HT1080 (cell line): ENCODE measurements around the gene MTERF4. TPM values are rescaled to one million over a fixed set of nuclear protein-coding genes. Genes with fewer than 3 reads are reported as not detected.

Experiments
- DNase-seq: peaks from one replicate; pipeline ENCODE4 v3.0.0-alpha.2; 2015; ENCODE audit warnings: low read depth
- total RNA-seq: library from RNA; depleted of rRNA; stranded (reverse); fragments of >200 nt; shearing (Covaris generic); gene quantifications from 2 replicates; pipeline ENCODE4 v1.2.3, GENCODE V29; 2014

MTERF4 gene
- total RNA-seq, 1 experiment from 2014 or later, result 43.0 TPM

DNA sequence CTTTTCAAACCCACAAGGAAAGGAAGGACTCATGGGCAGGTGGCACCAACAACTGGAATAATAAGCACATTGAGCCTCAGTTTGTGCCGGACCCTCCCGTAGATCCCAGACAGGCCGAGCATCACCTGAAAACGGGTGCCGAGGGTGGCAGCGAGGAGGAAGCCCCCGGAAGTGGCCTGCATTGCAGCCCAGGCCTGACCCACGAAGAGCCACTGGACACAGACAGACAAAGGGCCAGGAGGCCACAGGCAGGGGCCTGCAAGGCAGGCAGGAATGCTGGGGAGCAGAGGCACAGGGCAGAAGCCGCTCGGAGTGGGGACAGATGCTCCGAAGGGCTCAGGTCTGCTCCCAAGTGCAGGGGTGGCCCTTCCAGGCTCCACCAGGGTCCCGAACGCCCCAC is 31.7 kb downstream of the MTERF4 start:
- no peak for DNase-seq

DNA sequence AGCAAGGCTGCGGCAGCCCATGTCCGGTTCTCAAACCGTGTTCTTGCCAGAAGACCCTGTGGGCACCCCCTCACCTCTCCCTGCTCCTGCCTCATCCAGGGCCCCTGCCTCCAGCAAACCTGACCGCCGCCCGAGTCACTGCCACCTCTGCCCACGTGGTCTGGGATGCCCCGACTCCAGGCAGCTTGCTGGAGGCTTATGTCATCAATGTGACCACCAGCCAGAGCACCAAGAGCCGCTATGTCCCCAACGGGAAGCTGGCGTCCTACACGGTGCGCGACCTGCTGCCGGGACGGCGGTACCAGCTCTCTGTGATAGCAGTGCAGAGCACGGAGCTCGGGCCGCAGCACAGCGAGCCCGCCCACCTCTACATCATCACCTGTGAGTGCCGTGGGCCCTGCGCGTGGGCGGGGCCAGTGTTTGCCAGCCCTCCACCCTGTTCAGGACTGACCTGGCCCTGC is 32.2 kb downstream of the MTERF4 start:
- DNase-seq, result no peak

DNA sequence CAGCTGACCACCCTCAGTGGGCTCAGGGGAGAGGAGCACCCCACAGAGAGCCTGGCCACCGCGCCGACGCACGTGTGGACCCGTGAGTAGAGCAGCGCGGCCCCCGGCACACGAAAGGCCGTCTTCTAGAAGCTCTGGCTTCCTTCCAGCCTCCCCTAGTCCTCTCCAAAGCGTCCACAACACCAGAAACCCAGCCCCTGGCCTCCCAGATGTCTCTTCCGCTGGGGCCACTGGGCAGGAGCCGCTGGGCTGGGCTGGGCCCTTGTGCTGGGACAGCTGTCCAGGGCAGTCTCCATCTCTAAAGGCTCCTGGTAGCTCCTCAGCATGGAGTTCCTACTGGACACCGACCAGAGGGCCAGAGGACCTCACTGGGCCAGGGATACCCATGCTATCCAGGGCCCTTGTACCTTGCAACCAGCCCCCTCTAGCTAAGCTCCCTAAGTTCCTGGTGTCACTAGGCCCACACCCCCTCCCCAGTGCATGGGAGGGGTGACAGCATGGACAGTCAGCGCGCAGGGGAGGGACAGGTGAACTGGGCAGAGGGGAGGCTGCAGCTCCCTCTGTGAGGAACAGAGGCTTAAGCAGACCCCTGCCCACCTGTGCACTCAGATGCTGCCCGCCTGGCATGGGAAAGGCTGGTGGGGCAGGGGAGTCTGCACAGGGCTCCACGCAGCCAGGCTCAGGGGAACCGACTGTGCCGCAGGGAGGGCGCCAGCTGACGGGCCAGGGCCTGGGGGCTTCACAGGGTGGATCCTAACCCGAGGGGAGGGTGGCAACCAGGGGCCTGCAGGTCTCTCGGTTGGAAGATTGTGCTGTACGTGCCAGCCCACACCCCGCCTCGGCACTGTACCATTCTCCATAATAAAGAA is 32.9 kb downstream of the MTERF4 start:
- DNase-seq, result no peak

DNA sequence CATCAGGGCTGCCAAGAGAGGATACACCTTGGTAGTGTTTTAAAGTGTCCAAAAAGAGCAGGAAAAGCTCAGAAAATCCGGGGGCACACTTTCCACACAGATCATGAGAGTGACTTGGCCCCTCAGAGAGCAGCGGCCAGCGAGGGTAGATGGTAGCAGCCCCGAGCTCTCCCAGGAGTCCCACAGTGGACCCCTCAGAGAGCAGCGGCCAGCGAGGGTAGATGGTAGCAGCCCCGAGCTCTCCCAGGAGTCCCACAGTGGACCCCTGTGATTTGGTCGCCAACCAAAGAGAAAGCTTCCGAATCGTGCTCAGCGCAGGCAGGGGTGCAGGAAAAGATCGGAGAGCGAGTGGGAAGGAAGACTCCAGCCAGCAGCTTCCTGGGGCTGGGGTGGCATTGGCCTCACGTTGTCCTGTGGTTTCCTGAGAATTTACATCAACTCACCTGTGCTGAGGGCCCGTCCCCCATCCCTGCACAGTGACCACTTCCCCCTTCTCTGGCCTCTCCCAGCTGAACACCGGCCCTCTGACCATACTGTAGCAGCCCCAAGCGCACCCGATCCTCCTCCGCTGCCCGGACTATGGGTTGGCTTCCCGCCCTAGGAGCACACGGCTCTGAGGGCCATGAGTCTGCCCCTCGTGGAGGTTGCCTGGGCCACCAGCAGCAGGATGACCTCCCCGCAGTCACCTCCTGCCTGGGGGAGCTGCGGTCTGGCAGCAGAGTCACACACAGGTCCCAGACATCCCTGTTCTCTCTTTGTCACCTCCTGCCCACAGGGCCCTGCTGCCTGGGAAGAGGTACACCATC is 33.7 kb downstream of the MTERF4 start:
- no peak for DNase-seq

DNA sequence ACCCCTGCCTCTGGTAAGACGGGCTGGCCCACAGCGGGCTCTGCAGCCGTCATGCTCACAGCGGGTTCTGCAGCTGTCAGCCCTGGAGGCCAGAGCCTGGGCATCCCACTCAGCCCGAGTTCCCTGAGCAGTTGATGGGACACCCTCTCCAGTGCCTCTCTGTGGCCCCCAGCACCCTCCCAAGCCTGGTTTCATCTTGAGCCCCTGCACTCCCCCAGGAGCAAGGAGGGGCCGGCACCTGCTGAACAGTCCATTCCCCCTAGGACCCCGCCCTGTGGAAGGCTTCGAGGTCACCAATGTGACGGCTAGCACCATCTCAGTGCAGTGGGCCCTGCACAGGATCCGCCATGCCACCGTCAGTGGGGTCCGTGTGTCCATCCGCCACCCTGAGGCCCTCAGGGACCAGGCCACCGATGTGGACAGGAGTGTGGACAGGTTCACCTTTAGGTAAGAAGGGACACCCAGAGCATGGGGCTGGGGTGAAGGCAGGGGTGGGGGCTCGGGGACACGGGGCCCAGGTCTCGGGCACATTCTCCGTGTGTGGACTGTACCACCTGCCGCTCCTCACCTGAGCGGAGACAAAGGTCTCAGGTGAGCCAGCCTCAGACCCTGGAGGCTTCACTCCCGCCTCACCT is 34.5 kb downstream of the MTERF4 start:
- DNase-seq, result no peak

DNA sequence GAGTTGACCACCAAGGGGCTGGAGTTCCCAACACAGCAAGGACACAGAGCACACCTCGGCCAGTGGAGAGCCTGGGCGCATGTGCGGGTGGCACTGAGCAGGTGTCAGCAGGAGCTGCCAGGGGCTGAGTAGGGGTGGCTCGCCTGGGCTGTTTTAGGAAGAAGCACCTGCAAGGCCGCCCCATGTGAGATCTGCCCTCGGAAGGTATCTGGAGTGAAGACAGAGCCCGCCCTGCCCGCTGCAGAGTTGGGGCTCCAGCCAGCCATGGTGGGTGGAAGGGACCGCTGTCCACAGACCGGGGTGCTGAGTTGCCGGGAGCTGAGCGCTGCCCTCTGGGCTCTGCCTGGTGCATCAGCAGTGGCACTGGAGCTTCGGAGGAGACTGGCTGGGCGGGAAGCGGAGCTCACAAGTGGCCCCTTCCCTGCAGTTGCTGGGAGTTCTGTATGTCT is 35.2 kb downstream of the MTERF4 start:
- peak; percentile 32 for DNase-seq

DNA sequence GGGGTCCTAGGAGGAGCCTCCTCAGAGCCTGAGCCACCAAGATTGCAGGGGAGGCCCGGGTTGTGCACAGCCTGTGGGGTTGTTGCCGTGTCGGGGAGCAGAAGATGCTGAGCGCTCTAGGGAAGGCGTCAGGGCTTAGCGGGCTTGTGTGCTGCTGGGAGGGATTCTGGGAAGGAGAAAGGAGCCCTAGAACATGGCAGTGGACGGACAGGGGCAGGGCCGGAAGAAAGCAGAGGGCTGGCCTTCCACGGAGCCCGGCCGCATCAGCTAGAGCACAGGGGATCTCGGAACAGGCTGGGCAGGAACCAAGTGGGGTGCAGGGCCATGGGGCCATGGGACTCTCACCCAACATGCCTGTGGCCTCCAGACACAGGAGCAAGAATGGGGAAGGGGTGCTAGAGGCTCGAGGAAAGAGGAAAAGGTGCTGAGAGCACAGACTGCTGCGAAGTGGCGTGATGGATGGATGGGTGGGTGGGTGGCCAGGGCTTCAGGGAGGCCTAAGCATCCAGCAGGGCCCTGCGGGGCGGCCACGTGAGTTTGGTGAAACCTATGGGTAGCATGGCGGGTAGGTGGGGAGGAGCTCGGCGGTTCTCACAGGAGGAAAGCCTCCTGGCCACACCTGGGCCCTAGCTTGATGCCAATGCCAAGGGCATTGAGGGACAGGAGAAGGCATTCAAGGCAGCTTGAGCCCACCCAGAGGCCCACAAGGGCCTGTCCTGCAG is 35.8 kb downstream of the MTERF4 start:
- no peak for DNase-seq

DNA sequence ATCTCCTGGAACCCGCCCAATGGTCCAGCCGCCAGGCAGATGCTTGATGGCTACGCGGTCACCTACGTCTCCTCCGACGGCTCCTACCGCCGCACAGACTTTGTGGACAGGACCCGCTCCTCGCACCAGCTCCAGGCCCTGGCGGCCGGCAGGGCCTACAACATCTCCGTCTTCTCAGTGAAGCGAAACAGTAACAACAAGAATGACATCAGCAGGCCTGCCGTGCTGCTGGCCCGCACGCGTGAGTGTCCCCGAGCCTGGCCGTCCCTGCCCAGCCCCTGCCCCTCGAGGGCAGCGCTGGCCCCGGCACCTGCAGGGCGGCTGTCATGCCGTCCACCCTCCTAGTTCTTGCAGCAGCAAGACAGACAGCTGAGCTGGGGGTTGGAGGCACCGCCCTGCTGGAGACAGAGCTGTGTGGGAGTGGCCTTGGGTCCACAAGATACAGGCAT is 36.7 kb downstream of the MTERF4 start:
- no peak for DNase-seq

DNA sequence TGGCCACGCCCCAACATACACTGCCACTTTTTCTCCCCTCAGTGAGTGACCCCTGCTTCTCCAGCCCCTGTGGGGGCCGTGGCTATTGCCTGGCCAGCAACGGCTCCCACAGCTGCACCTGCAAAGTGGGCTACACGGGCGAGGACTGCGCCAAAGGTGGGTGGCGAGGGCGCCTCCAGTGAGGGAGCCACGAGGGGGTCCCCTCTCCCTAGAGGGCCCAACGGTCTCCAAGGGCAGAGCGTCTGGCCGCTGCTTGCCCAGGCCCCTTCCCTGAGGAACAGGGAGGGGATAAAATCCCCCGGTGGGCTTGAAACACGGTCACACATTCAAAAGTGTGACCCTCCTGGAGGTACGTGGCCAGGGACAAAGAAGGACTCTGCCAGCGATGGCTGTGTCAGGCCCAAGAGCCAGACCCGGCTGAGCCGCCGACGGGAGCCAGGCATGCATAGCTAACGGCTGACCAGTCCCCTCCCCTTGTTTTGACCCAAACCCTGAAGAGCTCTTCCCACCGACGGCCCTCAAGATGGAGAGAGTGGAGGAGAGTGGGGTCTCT is 37.2 kb downstream of the MTERF4 start:
- DNase-seq, result no peak

DNA sequence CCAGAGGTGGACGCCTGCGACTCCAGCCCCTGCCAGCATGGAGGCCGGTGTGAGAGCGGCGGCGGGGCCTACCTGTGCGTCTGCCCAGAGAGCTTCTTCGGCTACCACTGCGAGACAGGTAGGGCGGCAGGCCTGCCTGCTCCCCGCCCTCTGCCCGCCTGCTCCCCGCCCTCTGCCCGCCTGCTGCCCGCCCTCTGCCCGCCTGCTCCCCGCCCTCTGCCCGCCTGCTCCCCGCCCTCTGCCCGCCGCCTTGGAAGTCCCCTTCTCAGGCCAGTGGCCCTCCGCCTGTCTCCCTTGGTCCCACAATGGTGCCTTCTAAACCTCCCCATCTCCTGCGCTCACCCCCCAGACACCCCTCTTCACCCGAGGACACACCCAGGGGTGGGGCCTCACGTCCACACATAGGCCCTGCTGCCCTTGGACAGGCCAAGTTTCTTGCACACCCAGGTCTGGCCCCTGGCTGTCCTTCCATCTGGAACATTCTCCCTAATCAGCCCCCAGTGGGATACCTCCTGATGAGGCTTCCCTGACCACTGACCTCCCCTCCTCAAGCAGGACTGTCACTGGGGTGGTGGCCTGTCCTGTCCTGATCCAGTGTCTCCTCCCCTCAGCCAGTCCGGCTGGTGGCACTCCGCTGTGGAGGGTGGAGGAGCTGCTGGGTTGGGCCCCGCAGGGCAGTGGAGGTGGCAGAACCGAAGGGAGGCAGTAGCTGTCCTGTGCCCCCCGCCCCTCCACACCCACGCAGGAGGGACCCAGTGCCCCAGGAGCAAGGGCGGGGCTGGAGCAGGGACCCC is 37.9 kb downstream of the MTERF4 start:
- DNase-seq, result no peak

DNA sequence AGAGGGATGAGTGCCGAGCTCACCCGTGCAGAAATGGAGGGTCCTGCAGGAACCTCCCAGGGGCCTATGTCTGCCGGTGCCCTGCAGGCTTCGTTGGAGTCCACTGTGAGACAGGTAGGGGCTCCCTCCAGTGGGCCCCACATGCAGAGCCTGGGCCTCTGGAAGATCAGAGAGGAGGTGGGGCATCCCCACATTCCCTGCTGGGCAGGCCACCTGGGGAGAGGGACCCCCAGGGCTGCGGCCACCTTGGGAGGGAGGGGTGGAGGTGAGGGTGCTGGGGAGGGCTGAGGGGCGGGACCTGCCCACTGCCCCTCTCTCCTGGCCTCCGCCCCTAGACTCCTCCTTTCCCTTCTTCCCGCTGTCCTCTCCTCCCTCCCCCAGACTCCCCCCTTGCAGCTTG is 38.5 kb downstream of the MTERF4 start:
- DNase-seq, result no peak

DNA sequence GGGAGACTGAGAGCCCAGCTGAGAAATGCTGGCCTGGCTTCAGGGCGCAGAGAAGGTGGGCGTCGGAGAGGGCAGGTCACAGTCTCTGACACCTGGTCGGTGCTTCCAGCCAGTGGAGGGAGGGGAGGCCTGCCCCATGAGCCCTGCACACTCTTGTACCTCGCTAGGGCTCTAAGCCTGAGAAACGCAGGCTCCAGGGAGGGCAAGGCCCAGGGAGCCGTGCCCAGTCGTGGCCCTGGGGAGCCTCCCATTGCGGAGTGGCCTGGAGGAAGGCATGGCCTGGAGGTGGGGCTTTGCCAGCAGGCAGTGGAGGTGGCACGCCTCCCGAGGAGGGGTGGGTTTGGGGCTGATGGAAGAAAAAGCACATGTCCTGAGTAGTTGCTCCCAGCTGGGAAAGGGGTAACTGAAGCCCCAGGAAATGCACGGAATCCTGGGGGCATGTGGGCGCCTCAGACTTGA is 39.0 kb downstream of the MTERF4 start:
- no peak for DNase-seq

DNA sequence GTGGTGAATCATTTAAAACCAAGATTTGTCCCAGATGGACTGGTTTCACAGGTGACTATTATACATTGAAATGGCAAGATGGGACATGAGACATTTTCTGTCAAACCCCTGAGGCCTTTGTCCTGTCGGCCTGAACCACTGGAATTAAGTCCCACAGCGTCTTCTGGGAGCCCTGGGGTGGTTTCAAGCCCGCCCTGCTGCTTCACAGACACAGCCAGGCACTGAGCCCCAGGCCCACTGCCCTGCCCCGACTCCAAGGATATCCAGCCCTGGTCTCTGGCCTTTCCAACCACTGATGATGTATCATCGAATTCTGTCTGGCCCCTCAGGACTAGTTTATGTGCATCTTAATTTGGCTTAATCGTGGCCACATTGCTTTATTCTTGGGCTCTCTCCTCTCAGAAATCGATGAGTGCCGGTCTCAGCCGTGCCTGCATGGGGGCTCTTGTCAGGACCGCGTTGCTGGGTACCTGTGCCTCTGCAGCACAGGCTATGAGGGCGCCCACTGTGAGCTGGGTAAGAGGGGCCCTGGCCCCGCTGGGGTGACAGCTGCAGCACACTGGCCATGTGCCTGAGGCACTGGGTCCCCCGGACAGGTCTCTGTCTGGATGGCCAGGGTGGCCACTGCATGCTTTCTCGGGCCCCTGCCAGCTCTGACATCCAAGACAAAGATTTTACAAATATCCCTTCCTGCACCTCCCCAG is 39.5 kb downstream of the MTERF4 start:
- DNase-seq, result no peak

DNA sequence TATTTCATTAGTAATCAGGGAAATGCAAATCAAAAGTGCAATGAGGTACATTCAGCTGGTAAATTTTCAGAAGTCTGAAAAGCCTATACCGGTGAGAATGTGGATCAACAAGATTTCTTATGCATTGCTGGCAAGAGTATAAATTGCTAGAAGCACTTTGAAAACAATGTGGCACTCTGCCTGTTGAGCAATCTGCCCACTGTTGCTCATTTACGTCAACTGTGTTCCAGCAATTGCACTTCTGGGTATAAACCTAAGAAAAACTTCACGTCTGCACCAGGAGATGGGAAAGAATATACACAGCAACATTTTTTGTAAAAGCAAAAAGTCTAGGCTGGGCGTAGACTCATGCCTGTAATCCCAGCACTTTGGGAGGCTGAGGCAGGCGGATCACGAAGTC is 40.8 kb downstream of the MTERF4 start:
- no peak for DNase-seq

DNA sequence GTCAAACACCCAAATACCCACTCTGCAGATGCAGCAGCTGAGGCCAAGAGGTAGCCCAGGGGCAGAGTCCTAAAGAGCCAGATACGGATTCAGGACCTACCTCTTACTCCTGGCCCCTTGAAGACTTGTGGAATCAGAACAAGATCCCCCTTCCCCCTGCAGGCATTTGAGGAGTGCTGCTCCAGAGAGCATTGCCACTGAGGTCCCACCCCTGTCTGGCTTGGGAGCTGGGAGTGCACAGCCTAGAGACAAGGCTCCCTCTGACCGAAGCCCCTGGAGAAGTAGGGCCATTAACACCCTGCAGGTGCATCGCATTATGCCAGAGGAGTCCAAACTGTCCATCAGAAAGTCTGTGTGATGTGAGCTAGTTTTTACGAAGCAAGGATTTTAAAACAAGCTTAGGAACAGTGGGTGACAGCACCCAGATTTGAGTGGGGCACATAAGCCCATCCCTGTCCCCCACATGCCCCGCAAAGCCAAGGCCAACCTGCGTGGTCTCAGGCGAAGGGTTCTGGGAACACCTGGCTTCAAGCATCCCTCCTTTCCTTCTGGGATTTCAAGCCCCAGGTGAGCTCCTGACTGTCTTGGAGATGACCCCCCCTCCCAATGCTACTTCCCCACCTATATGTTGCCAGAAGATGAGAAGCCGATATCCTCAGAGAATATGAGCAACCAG is 48.4 kb downstream of the MTERF4 start:
- no peak for DNase-seq

DNA sequence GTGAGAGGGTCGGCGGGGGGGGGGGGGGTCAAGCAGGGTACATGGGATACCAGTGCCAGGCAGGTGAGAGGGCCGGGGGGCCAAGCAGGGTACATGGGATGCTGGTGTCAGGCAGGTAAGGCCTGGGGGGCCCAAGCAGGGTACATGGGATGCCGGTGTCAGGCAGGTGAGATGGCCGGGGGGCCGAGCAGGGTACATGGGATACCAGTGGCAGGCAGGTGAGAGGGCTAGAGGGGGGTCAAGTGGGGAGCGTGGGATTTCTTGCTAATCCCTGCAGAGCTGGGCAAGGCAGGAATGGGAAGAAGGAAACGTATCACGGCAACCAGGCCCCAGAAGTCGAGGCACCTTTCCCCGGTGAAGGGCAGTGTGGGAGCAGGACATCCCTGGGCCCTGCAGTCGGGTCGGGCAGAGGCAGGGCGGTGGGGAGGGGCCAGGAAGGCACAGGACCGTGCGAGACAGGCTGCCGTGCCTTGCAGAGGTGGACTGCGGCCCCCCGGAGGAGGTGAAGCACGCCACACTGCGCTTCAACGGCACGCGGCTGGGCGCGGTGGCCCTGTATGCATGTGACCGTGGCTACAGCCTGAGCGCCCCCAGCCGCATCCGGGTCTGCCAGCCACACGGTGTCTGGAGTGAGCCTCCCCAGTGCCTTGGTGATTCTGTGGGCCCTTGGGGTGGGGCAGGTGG is 49.3 kb downstream of the MTERF4 start:
- no peak for DNase-seq

DNA sequence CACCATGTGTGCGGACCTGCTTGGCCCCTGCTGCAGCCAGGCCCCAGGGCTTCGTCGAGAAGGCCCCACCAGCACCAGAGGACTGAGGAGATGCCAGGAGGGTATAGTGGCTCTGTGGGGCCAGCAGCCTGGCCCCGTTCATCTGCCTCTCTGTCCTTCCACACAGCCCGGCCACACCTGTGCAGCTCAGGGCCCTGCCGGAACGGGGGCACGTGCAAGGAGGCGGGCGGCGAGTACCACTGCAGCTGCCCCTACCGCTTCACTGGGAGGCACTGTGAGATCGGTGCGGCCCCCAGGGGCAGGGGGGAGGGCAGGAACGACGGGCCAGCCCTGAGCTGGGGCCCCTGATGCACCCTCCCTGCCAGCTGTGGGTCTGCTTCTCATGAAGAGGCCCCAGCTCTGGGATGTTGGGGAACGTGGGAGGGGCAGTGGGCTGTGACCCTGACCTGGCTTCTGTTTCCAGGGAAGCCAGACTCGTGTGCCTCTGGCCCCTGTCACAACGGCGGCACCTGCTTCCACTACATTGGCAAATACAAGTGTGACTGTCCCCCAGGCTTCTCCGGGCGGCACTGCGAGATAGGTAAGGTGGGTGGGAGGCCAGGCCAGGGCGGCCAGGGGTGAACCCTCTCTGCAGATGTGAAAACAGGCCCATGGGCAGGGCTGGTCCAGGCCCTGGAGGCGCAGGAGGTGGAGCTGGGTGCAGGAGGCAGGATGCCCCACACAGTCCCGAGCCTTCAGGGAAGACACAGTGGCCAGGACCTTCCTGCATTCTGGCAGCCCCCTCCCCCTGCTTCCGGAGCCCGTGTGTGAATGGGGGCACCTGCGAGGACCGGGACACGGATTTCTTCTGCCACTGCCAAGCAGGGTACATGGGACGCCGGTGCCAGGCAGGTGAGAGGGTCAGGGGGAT is 50.3 kb downstream of the MTERF4 start:
- DNase-seq, result no peak
